Thyroid gland (tissue), 4 donors: Measurements from ENCODE around the gene CD55. TPM values are rescaled to one million over a fixed set of nuclear protein-coding genes. Genes with fewer than 3 reads are reported as not detected.

Experiments used
- DNase-seq, 2 donors: peaks; one replicate each; pipeline ENCODE4 v3.0.0-alpha.2; 2019
- H3K27ac ChIP-seq, 3 donors: fragments of 200-600 bp; sonication (generic); 1 replicate in 2 of 3; 2 replicates in 1 of 3; pipeline ENCODE4 v1.5.1; 2016 to 2019; ENCODE audit warnings: mild to moderate bottlenecking in 1 of 3, moderate library complexity in 1 of 3
- H3K27me3 ChIP-seq: fragments of 200-600 bp; sonication (generic); one replicate; pipeline ENCODE4 v1.5.1; 2019
- H3K36me3 ChIP-seq, 2 donors: fragments of 200-600 bp; sonication (generic); one replicate each; pipeline ENCODE4 v1.5.1; 2016 to 2019
- H3K4me1 ChIP-seq, 2 donors: fragments of 200-600 bp; sonication (generic); one replicate each; pipeline ENCODE4 v1.5.1; 2017 to 2019
- H3K4me3 ChIP-seq, 3 donors: fragments of 200-600 bp; sonication (generic); replicated peaks in 1 of 3; 1 replicate in 2 of 3; 2 replicates in 1 of 3; pipeline ENCODE4 v1.5.1; 2016; ENCODE audit warnings: mild to moderate bottlenecking in 1 of 3
- H3K9me3 ChIP-seq: fragments of 200-600 bp; sonication (generic); one replicate; pipeline ENCODE4 v1.5.1; 2017
- CTCF ChIP-seq, 6 experiments: fragments of 200-600 bp in 3 of 6; fragments of 450-650 bp in 3 of 6; sonication (generic) in 3 of 6; IDR thresholded peaks; one replicate each; pipeline ENCODE4 v1.5.1; 2016 to 2019; ENCODE audit warnings: antibody characterized with exemption in 6 of 6, mild to moderate bottlenecking in 2 of 6, inconsistent platforms in 1 of 6, moderate library complexity in 1 of 6
- POLR2A ChIP-seq, 2 donors: fragments of 450-650 bp; IDR thresholded peaks; one replicate each; pipeline ENCODE4 v1.6.1; 2017; ENCODE audit warnings: antibody characterized with exemption in 2 of 2, mild to moderate bottlenecking in 2 of 2, moderate library complexity in 1 of 2
- WGBS, 2 donors: methylation state at CpG; one replicate each; pipeline ENCODE4 v1.1.5; 2017; 5-methylcytosine and 5-hydroxymethylcytosine counted together
- intact Hi-C: fragments of 100-400 bp; cut with DNase I; formaldehyde crosslinking; loops from one replicate; pipeline ENCODE4 v1.15.1; 2023
- total RNA-seq, 4 donors: library from RNA; depleted of rRNA; stranded (reverse); fragments of >200 nt; gene quantifications; one replicate each; pipeline ENCODE4 v1.2.3, GENCODE V29; 2016

The CD55 gene
- total RNA-seq, 4 donors from 2014 or later: 29.7 to 61.9 (median 43.3) TPM

GRCh38 chr1:207333620-207334019, 12.1 kb downstream of the CD55 start:
- intact Hi-C loops: no loop called here

GRCh38 chr1:207334337-207334736, 12.9 kb downstream of the CD55 start:
- H3K9me3 ChIP-seq: no peaks in the 10 kb centered on the region
- no peak for DNase-seq
- TF ChIP-seq POLR2A (IDR thresholded peaks at IDR 0.05): no peak
- TF ChIP-seq CTCF (IDR thresholded peaks at IDR 0.05): no peak
- H3K27me3 ChIP-seq: no peaks in the 10 kb centered on the region
- H3K27ac ChIP-seq: no peak overlapping the region
- peaks cover 0 to 8% of the 10 kb centered on the region in 2 donors for H3K36me3 ChIP-seq
- H3K4me1 ChIP-seq: peaks cover 6 to 21% of the 10 kb centered on the region in 2 donors
- intact Hi-C loops: no loop called here
- 96 to 97% methylated on average over 1 of the region's 1 CpG for WGBS, 2 donors
- no peak overlapping the region for H3K4me3 ChIP-seq

More at GRCh38 chr1:207333620-207334019, 12.1 kb downstream of the CD55 start:
- H3K4me3 ChIP-seq: no peak overlapping the region
- H3K9me3 ChIP-seq: no peaks in the 10 kb centered on the region
- TF ChIP-seq POLR2A (IDR thresholded peaks at IDR 0.05): no peak
- no peak for TF ChIP-seq CTCF (IDR thresholded peaks at IDR 0.05)
- 91 to 94% methylated on average over 1 of the region's 1 CpG for WGBS, 2 donors
- H3K27ac ChIP-seq: no peak overlapping the region
- peaks cover 6 to 21% of the 10 kb centered on the region in 2 donors for H3K4me1 ChIP-seq
- no peak for DNase-seq
- H3K36me3 ChIP-seq: peaks cover under 1 to 10% of the 10 kb centered on the region in 2 donors
- H3K27me3 ChIP-seq: no peaks in the 10 kb centered on the region

- Histone ChIP-seq H3K4me1 (peaks cover 6 to 21% of the 10 kb centered on the region in 2 donors), H3K36me3 (no peaks in the 10 kb centered on the region), H3K9me3 (no peaks in the 10 kb centered on the region), H3K27me3 (no peaks in the 10 kb centered on the region), H3K27ac (no peak overlapping the region), H3K4me3 (no peak overlapping the region)
- intact Hi-C loops: no loop called here
- 94 to 98% methylated on average over 3 of the region's 3 CpGs for WGBS, 2 donors
- TF ChIP-seq POLR2A (IDR thresholded peaks at IDR 0.05): no peak
- TF ChIP-seq CTCF (IDR thresholded peaks at IDR 0.05): no peak
- DNase-seq: no peak
These were observed 13.7 kb downstream of the CD55 start for GRCh38 chr1:207335138-207335537.

GRCh38 chr1:207335695-207336363, 14.4 kb downstream of the CD55 start:
- H3K36me3 ChIP-seq: no peaks in the 10 kb centered on the region
- H3K27me3 ChIP-seq: no peaks in the 10 kb centered on the region
- TF ChIP-seq POLR2A (IDR thresholded peaks at IDR 0.05): no peak
- no peak for TF ChIP-seq CTCF (IDR thresholded peaks at IDR 0.05)
- H3K9me3 ChIP-seq: no peaks in the 10 kb centered on the region
- intact Hi-C loops: no loop called here
- peaks cover 6 to 21% of the 10 kb centered on the region in 2 donors for H3K4me1 ChIP-seq
- H3K27ac ChIP-seq: peak overlapping the region; percentile 26 to 69 (median 55)
- no peak overlapping the region for H3K4me3 ChIP-seq
- 63 to 66% methylated on average over 6 of the region's 6 CpGs for WGBS, 2 donors
- no peak for DNase-seq
